HCT116 (cell line): ENCODE measurements around the gene SERINC3. TPM values are rescaled to one million over a fixed set of nuclear protein-coding genes. Genes with fewer than 3 reads are reported as not detected.
A peak's percentile ranks its signal among the peaks of the same experiment; 100 is the strongest.

ENCODE experiments used
- ATAC-seq: fragments of 200-7000 bp; cut with Tn5 transposase; 2 replicates; pipeline ENCODE4 v1.9.1; 2020; ENCODE audit warnings: mild to moderate bottlenecking, moderate library complexity
- BruUV-seq: library from RNA; stranded (reverse); fragments of 400-500 nt; replicated peaks from 2 replicates; lab custom pipeline; 2021; lab: Mats Ljungman, UMichigan
- CTCF ChIA-PET: fragments of 300-600 bp; sonication (Branson Sonifier 250); formaldehyde crosslinking; loops from one replicate; lab custom pipeline; 2021; ENCODE audit warnings: antibody characterized with exemption; lab: Charles Lee
- POLR2A ChIA-PET: fragments of 300-600, 350-600 bp; sonication (Branson Sonifier 250); formaldehyde crosslinking; loops from one replicate; lab custom pipeline; 2021; ENCODE audit warnings: antibody characterized with exemption; lab: Charles Lee
- RAD21 ChIA-PET, 2 experiments: fragments of 300-600 bp; sonication (Branson Sonifier 250); formaldehyde crosslinking; loops; one replicate each; lab custom pipeline; 2023; ENCODE audit warnings: low total read pairs in 2 of 2; ENCODE audit not compliant: uncharacterized antibody in 2 of 2, unreplicated experiment in 2 of 2, low non-redundant PET in 1 of 2; lab: Charles Lee
- DNase-seq: peaks from one replicate; pipeline ENCODE4 v3.0.0-alpha.2; 2010; ENCODE audit warnings: low read depth, low spot score
- H2AFZ ChIP-seq: fragments of 200-600 bp; shearing (Covaris generic), sonication (generic); 2 replicates; pipeline ENCODE4 v1.6.1; 2017; ENCODE audit warnings: low read depth, mixed run types, mixed read lengths, antibody characterized with exemption, low read length; ENCODE audit not compliant: poor library complexity, severe bottlenecking
- H3K27ac ChIP-seq: 2 replicates; pipeline ENCODE4 v1.5.1; 2012; ENCODE audit warnings: low read depth, low read length
- H3K27me3 ChIP-seq: fragments of 200-600 bp; sonication (generic); 2 replicates; pipeline ENCODE4 v1.6.1; 2016; ENCODE audit warnings: mixed run types, low read length, mixed read lengths; ENCODE audit not compliant: insufficient read depth
- H3K36me3 ChIP-seq, 2 experiments: fragments of 200-500 bp in 1 of 2; fragments of 200-600 bp in 1 of 2; sonication (Bioruptor generic) in 1 of 2; sonication (generic) in 1 of 2; 2 replicates each; pipeline versions ENCODE4 v1.5.1 to v1.6.1; 2014 to 2016; ENCODE audit warnings: low read length in 2 of 2, inconsistent platforms in 1 of 2, mixed read lengths in 1 of 2, mixed run types in 1 of 2; ENCODE audit not compliant: insufficient read depth in 2 of 2, control insufficient read depth in 1 of 2
- H3K4me1 ChIP-seq, 2 experiments: fragments of 200-600 bp in 1 of 2; sonication (generic) in 1 of 2; 2 replicates each; pipeline versions ENCODE4 v1.5.1 to v1.6.1; 2012 to 2017; ENCODE audit warnings: low read length in 2 of 2, inconsistent platforms in 1 of 2, mild to moderate bottlenecking in 1 of 2, mixed read lengths in 1 of 2, mixed run types in 1 of 2, moderate library complexity in 1 of 2; ENCODE audit not compliant: insufficient read depth in 2 of 2, control insufficient read depth in 1 of 2
- H3K4me2 ChIP-seq: fragments of 200-600 bp; sonication (generic); 2 replicates; pipeline ENCODE4 v1.6.1; 2017; ENCODE audit warnings: mixed run types, low read length, mixed read lengths
- H3K4me3 ChIP-seq, 2 experiments: fragments of 200-600 bp in 1 of 2; sonication (generic) in 1 of 2; replicated peaks in 1 of 2; 2 replicates each; pipeline ENCODE4 v1.5.1; 2011 to 2016; ENCODE audit warnings: low read length in 2 of 2, control low read depth in 1 of 2, low read depth in 1 of 2, mild to moderate bottlenecking in 1 of 2, mixed read lengths in 1 of 2, mixed run types in 1 of 2
- H3K79me2 ChIP-seq: fragments of 200-600 bp; sonication (generic); 2 replicates; pipeline ENCODE4 v1.6.1; 2017; ENCODE audit warnings: mild to moderate bottlenecking, mixed run types, low read length, moderate library complexity, mixed read lengths; ENCODE audit not compliant: insufficient read depth
- H3K9ac ChIP-seq: fragments of 200-600 bp; sonication (generic); 2 replicates; pipeline ENCODE4 v1.6.1; 2016; ENCODE audit warnings: low read length, mixed read lengths
- H3K9me2 ChIP-seq: fragments of 200-600 bp; sonication (generic), shearing (Covaris generic); 2 replicates; pipeline ENCODE4 v1.6.1; 2017; ENCODE audit warnings: mixed run types, mild to moderate bottlenecking, moderate library complexity; ENCODE audit not compliant: insufficient read depth
- H3K9me3 ChIP-seq, 2 experiments: fragments of 200-500 bp in 1 of 2; fragments of 200-600 bp in 1 of 2; sonication (Bioruptor generic) in 1 of 2; sonication (generic) in 1 of 2; 2 replicates each; pipeline ENCODE4 v1.6.1; 2014 to 2017; ENCODE audit warnings: low read length in 2 of 2, mixed read lengths in 2 of 2, inconsistent platforms in 1 of 2, low read depth in 1 of 2, mild to moderate bottlenecking in 1 of 2, mixed run types in 1 of 2, moderate library complexity in 1 of 2; ENCODE audit not compliant: control insufficient read depth in 1 of 2, insufficient read depth in 1 of 2
- H4K20me1 ChIP-seq: fragments of 200-600 bp; sonication (generic), shearing (Covaris generic); 2 replicates; pipeline ENCODE4 v1.6.1; 2017; ENCODE audit warnings: mixed run types, mild to moderate bottlenecking, moderate library complexity; ENCODE audit not compliant: insufficient read depth
- EGR1 ChIP-seq: IDR thresholded peaks from 2 replicates; pipeline ENCODE4 v1.6.1; 2012; ENCODE audit warnings: low read depth
- JUND ChIP-seq: IDR thresholded peaks from 2 replicates; pipeline ENCODE4 v1.6.1; 2012
- SP1 ChIP-seq: IDR thresholded peaks from 2 replicates; pipeline ENCODE4 v1.6.1; 2012; ENCODE audit warnings: low read depth
- SRF ChIP-seq: IDR thresholded peaks from 2 replicates; pipeline ENCODE4 v1.6.1; 2012; ENCODE audit warnings: low read depth
- ZFX ChIP-seq: fragments of 450-650 bp; IDR thresholded peaks from 2 replicates; pipeline ENCODE4 v1.6.1; 2017
- ZNF274 ChIP-seq: fragments of 200-500 bp; sonication (Bioruptor generic); IDR thresholded peaks from 2 replicates; pipeline ENCODE4 v1.6.1; 2014; ENCODE audit warnings: mild to moderate bottlenecking, low read depth, low read length, inconsistent platforms
- intact Hi-C: fragments of 100-400 bp; cut with micrococcal nuclease; formaldehyde crosslinking; loops from 2 replicates; pipeline ENCODE4 v1.10.0; 2022
- total RNA-seq: library from RNA; stranded (reverse); gene quantifications from one replicate; pipeline ENCODE4 v1.2.1, GENCODE V29; 2021; ENCODE audit not compliant: unreplicated experiment
- TF ChIP-seq, protein P1 (sequence below): IDR thresholded peaks from 2 replicates; pipeline ENCODE4 v1.6.1; 2012
- TF ChIP-seq, protein P2 (sequence below): IDR thresholded peaks from 2 replicates; pipeline ENCODE4 v1.6.1; 2012; ENCODE audit warnings: low read depth

The SERINC3 gene
- total RNA-seq, 1 experiment from 2014 or later = 56.8 TPM

DNA sequence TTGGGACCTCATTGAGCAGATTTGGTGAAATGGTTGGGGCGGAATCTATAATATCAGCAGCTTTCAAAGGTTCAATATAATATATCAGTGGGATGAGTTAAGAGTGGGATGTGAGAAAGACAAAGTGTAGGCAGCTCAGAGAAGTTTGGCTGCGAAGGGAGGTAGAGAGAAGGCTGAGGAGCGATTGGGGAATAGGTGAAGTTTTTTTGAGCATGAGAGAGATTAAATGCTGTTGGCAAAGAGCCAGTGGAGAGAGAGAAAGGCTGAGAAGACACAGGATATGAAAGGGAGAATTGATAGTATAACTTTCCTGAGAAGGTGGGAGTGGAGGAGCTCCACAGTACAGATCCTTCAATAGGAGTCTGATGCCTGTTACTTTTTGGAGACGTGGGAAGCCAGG is 12.1 kb upstream of the SERINC3 start:
- peaks cover 11 to 20% of the 10 kb centered on the region in 2 experiments for H3K4me1 ChIP-seq
- no peaks in the 10 kb centered on the region for H3K27me3 ChIP-seq
- POLR2A ChIA-PET = no interaction called here
- TF ChIP-seq ZNF274 (no peak), SRF (no peak), SP1 (no peak), JUND (no peak), ZFX (no peak)
- TF ChIP-seq, protein P1, sequence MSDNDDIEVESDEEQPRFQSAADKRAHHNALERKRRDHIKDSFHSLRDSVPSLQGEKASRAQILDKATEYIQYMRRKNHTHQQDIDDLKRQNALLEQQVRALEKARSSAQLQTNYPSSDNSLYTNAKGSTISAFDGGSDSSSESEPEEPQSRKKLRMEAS = no peak
- TF ChIP-seq, protein P2, sequence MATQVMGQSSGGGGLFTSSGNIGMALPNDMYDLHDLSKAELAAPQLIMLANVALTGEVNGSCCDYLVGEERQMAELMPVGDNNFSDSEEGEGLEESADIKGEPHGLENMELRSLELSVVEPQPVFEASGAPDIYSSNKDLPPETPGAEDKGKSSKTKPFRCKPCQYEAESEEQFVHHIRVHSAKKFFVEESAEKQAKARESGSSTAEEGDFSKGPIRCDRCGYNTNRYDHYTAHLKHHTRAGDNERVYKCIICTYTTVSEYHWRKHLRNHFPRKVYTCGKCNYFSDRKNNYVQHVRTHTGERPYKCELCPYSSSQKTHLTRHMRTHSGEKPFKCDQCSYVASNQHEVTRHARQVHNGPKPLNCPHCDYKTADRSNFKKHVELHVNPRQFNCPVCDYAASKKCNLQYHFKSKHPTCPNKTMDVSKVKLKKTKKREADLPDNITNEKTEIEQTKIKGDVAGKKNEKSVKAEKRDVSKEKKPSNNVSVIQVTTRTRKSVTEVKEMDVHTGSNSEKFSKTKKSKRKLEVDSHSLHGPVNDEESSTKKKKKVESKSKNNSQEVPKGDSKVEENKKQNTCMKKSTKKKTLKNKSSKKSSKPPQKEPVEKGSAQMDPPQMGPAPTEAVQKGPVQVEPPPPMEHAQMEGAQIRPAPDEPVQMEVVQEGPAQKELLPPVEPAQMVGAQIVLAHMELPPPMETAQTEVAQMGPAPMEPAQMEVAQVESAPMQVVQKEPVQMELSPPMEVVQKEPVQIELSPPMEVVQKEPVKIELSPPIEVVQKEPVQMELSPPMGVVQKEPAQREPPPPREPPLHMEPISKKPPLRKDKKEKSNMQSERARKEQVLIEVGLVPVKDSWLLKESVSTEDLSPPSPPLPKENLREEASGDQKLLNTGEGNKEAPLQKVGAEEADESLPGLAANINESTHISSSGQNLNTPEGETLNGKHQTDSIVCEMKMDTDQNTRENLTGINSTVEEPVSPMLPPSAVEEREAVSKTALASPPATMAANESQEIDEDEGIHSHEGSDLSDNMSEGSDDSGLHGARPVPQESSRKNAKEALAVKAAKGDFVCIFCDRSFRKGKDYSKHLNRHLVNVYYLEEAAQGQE = no peak
- no peaks in the 10 kb centered on the region for H4K20me1 ChIP-seq
- no peak overlapping the region for H3K4me2 ChIP-seq
- H2AFZ ChIP-seq = no peak overlapping the region
- DNase-seq (no peak), ATAC-seq (no peak)
- H3K9ac ChIP-seq = no peak overlapping the region
- H3K4me3 ChIP-seq = no peak overlapping the region
- no TSS peak for BruUV-seq
- CTCF ChIA-PET = no interaction called here
- intact Hi-C loops = no loop called here
- RAD21 ChIA-PET = no interaction called here
- H3K36me3 ChIP-seq = no peaks in the 10 kb centered on the region
- H3K9me2 ChIP-seq = no peaks in the 10 kb centered on the region
- no peaks in the 10 kb centered on the region for H3K9me3 ChIP-seq
- H3K27ac ChIP-seq = no peak overlapping the region
- no peaks in the 10 kb centered on the region; the same call in 1 of the 2 replicates for H3K79me2 ChIP-seq

DNA sequence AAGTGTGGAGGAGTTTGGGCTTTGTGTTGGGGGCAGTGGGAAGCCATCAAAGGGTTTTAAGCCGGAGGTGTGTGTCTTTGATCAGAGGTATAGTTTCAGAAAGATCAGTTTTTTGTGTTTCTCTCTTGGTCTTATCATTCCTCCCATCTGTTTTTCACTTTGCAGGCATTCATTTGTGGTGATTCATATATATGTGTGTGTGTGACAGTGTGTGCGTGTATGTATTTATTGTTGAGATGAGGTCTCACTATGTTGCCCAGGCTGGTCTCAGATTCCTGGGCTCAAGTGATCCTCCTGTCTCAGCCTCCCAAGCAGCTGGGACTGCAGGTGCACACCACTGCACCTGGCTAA is 11.1 kb upstream of the SERINC3 start:
- CTCF ChIA-PET = no interaction called here
- Histone ChIP-seq H3K4me1 (peaks cover 11 to 20% of the 10 kb centered on the region in 2 experiments), H3K4me3 (peak overlapping the region; percentile 65 to 75; a peak in 3 of 4 replicates), H3K9me3 (no peaks in the 10 kb centered on the region), H3K36me3 (no peaks in the 10 kb centered on the region), H3K9ac (peak overlapping the region; percentile 67; the same call in 1 of the 2 replicates), H4K20me1 (no peaks in the 10 kb centered on the region), H3K27me3 (no peaks in the 10 kb centered on the region), H2AFZ (no peak overlapping the region), H3K4me2 (peak overlapping the region; percentile 87), H3K9me2 (no peaks in the 10 kb centered on the region), H3K27ac (no peak overlapping the region), H3K79me2 (no peaks in the 10 kb centered on the region; the same call in 1 of the 2 replicates)
- ATAC-seq (no peak), DNase-seq (no peak)
- BruUV-seq = no TSS peak
- POLR2A ChIA-PET = no interaction called here
- intact Hi-C loops = no loop called here
- TF ChIP-seq EGR1 (no peak), ZNF274 (no peak), SP1 (no peak), JUND (no peak)
- RAD21 ChIA-PET = no interaction called here
